OCI-LY7 (cell line): ENCODE data around the gene ZKSCAN1.

Source experiments
- CTCF ChIP-seq: fragments of 200-600 bp; sonication (generic); conservative IDR thresholded peaks from 2 replicates; pipeline ENCODE4 v1.5.1; 2014; ENCODE audit warnings: mild to moderate bottlenecking, antibody characterized with exemption, low read length, moderate library complexity, mixed read lengths
- EZH2phosphoT487 ChIP-seq: fragments of 200-600 bp; sonication (generic); IDR thresholded peaks from 2 replicates; pipeline ENCODE4 v1.6.1; 2018; ENCODE audit warnings: low read depth, borderline replicate concordance, mild to moderate bottlenecking, mixed run types, antibody characterized with exemption, low read length, moderate library complexity, mixed read lengths

DNA sequence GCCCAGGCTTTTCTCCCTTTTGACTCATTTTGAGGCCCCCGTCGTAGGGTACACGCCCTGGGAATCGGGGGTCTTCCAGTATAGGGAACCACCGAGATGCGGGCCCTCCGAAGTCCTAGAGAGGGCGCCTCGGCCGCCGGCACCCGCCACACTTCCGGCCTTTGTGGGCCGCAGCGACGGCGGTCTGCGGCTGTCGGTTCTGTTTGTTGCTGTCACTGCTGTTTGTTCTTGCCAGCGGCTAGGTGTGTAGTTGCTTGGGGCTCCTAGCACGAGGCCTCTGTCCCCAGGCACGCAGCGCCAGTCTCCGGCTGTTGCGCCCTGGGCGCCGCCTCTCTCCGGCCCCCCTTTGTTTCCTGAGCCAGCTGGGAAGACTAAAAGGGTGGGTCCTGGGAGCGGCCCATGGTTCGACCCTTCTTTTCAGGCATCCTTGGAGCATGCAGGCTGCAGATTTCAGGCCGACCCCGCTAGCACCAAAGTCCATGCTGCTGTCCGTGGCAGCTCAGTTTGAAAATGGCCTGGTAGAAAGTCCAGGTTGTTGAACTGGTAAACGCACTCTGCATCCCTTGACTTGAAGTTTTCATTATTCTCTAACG lies 17.8 kb upstream of the ZKSCAN1 start:
- no peak for TF ChIP-seq CTCF
- no peak for TF ChIP-seq EZH2phosphoT487
